Activated CD4-positive, alpha-beta memory T cell treated with anti-CD3 and anti-CD28 coated beads for 36 hours (primary cell): ENCODE results near the gene SVEP1. TPM values are rescaled to one million over a fixed set of nuclear protein-coding genes. Genes with fewer than 3 reads are reported as not detected.

Experiments
- CTCF ChIA-PET: fragments of 350-600 bp; sonication (Branson Sonifier 250); formaldehyde crosslinking; loops from one replicate; lab custom pipeline; 2021; ENCODE audit warnings: antibody characterized with exemption, inconsistent platforms; lab: Charles Lee
- POLR2A ChIA-PET: fragments of 350-600 bp; sonication (Branson Sonifier 250); formaldehyde crosslinking; loops from one replicate; lab custom pipeline; 2021; ENCODE audit warnings: antibody characterized with exemption; lab: Charles Lee
- DNase-seq: peaks from one replicate; pipeline ENCODE4 v3.0.0-alpha.2; 2020
- H3K27ac Mint-ChIP-seq: one replicate; pipeline ENCODE4 v1.8.0; 2021; ENCODE audit warnings: mixed read lengths
- H3K27me3 Mint-ChIP-seq: one replicate; pipeline ENCODE4 v1.8.0; 2021; ENCODE audit warnings: mixed read lengths
- H3K36me3 Mint-ChIP-seq: one replicate; pipeline ENCODE4 v1.8.0; 2021; ENCODE audit warnings: mixed read lengths
- H3K4me1 Mint-ChIP-seq: one replicate; pipeline ENCODE4 v1.8.0; 2021; ENCODE audit warnings: low read depth, mixed read lengths
- H3K4me3 Mint-ChIP-seq: one replicate; pipeline ENCODE4 v1.8.0; 2021; ENCODE audit warnings: mild to moderate bottlenecking, mixed read lengths
- H3K9me3 Mint-ChIP-seq: one replicate; pipeline ENCODE4 v1.8.0; 2021; ENCODE audit warnings: mixed read lengths
- intact Hi-C: fragments of 100-400 bp; cut with micrococcal nuclease; formaldehyde crosslinking; loops from one replicate; pipeline ENCODE4 v1.15.1; 2023
- total RNA-seq, 2 experiments: library from RNA; stranded (reverse); gene quantifications; one replicate each; pipeline ENCODE4 v1.2.3, GENCODE V29; 2021

Gene SVEP1
- total RNA-seq, 2 experiments from 2014 or later: not detected

DNA sequence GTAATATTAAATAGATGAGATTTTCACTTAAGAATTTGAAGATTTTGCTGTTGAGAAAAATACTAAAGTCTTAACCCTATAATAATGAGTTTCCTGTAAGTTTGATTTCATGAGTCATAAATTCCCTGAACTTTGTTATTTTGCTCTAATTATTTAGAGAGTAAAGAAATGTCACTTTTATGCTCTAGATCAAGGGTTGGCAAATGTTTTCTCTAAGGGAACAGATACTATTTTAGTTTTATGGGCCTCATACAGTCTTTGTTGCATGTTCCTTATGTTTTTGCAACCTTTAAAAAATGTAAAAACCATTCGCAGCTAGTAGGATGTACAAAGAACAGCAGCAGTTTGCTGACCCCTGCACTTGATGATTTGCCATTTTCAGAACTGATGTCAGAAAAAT lies 241.4 kb downstream of the SVEP1 start:
- DNase-seq: no peak
- H3K4me3 Mint-ChIP-seq: no peak overlapping the region
- H3K36me3 Mint-ChIP-seq: no peaks in the 10 kb centered on the region
- H3K27ac Mint-ChIP-seq: no peak overlapping the region
- CTCF ChIA-PET: no interaction called here
- POLR2A ChIA-PET: no interaction called here
- intact Hi-C loops: no loop called here
- H3K9me3 Mint-ChIP-seq: no peaks in the 10 kb centered on the region
- H3K4me1 Mint-ChIP-seq: no peaks in the 10 kb centered on the region
- peaks cover 2% of the 10 kb centered on the region for H3K27me3 Mint-ChIP-seq

DNA sequence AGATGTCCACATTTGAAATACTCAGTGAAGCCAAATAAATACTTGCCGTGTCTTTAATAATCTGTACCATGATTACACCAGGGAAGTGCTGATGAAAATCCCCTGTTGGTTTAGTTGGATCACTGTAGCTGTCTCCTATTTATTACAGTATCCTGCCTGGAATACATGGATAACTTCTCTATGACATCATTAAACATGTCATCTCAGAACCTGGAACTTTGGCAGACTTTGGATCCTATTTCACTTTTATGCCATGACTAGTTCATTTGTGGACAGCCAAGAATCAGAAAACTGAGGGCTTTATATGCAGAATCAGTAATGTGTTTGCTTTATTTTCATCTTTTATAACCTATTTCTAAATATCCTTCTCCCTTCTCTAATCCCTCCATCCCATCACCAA lies 241.8 kb downstream of the SVEP1 start, which contains the start of gene TXNDC8:
TSS of gene TXNDC8 (minus strand) at position 137 of the 400 bp plus-strand sequence.
- Mint-ChIP-seq H3K4me1 (no peaks in the 10 kb centered on the region), H3K27me3 (peaks cover 2% of the 10 kb centered on the region), H3K4me3 (no peak within 1 kb of the TSS), H3K27ac (no peak within 1 kb of the TSS), H3K9me3 (no peaks in the 10 kb centered on the region), H3K36me3 (no peaks in the 10 kb centered on the region)
- CTCF ChIA-PET: no interaction called here
- no peak for DNase-seq
- intact Hi-C loops: no loop called here
- POLR2A ChIA-PET: no interaction called here

DNA sequence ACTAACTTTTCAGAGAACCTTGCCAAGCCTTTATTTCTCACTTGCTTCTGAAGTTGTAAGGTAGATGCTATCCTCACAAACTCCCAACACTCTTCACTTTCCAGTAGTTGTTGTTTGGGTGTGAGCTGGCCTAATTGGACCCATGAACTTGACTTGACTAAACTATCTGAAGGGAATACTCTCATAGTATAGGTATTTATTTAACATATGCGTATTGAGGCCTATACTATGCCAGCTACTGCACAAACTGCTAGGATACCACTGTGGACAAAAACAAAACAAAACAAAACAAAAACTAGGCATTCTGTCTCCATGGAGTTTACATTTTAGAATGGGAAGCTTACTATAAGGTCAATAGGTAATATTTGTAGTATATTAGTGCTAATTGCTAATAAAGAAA lies 243.2 kb downstream of the SVEP1 start:
- ChIA-PET CTCF (no interaction called here), POLR2A (no interaction called here)
- no peaks in the 10 kb centered on the region for H3K36me3 Mint-ChIP-seq
- intact Hi-C loops: no loop called here
- H3K27ac Mint-ChIP-seq: no peak overlapping the region
- H3K27me3 Mint-ChIP-seq: peaks cover 2% of the 10 kb centered on the region
- H3K4me1 Mint-ChIP-seq: no peaks in the 10 kb centered on the region
- H3K4me3 Mint-ChIP-seq: no peak overlapping the region
- H3K9me3 Mint-ChIP-seq: no peaks in the 10 kb centered on the region
- no peak for DNase-seq

DNA sequence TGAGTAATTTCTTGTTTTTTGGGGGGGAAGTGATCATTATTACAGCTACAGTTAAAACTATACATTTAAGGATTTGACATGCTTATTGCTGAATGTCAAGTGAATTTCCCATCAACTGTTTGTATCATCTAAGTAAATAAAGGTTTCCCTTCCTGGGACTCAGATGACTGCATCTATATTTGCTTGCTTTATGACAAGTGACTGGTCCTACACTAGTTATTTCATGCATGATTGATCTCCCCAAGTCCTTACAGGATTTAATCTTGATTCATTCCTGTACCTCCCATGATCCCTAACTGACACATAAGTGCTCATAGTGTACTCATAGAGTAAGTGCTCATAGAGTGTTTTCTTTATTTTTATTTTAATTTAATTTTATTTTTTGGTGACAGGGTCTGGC lies 244.7 kb downstream of the SVEP1 start:
- Mint-ChIP-seq H3K4me1 (no peaks in the 10 kb centered on the region), H3K9me3 (no peaks in the 10 kb centered on the region), H3K27me3 (peaks cover 6% of the 10 kb centered on the region), H3K27ac (no peak overlapping the region), H3K4me3 (no peak overlapping the region), H3K36me3 (no peaks in the 10 kb centered on the region)
- intact Hi-C loops: no loop called here
- ChIA-PET POLR2A (no interaction called here), CTCF (no interaction called here)
- DNase-seq: no peak

DNA sequence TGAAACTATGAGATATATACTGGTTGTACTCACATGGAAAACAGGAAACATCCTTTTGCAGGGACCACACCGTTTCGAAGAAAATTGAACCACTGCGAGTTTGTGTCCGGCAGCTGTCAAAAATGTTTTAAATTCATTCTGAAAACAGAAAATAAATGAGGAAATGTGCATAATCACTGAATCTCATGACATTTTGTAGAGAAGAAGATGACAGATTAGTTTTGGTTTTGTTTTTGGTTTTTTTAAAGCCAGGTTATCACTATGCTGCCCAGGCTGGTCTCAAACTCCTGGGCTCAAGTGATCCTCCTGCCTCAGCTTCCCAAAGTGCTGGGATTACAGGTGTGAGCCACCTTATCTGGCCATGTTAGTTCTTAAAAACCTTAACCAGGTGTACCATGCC lies 245.4 kb downstream of the SVEP1 start:
- Mint-ChIP-seq H3K27me3 (peaks cover 7% of the 10 kb centered on the region), H3K4me1 (no peaks in the 10 kb centered on the region), H3K4me3 (no peak overlapping the region), H3K27ac (no peak overlapping the region), H3K9me3 (no peaks in the 10 kb centered on the region), H3K36me3 (no peaks in the 10 kb centered on the region)
- intact Hi-C loops: no loop called here
- DNase-seq: no peak
- CTCF ChIA-PET: no interaction called here
- POLR2A ChIA-PET: no interaction called here

DNA sequence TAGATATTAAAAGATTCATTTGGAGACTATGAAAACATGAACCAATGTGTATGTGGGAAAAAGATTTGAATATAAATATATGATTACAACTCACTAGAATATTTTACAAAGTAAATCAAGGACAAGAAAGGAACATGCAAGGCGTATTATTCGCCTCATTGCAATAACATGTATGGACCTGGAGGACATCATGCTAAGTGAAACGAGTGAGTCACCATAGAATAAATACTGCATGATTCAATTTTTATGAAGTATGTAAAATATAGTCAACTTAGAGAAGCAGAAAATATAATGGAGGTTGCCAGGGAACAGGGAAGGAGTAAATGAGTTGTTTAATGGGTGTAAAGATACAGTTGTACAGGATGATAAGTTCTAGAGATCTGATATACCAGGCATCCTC lies 246.8 kb downstream of the SVEP1 start:
- H3K27me3 Mint-ChIP-seq: peaks cover 7% of the 10 kb centered on the region
- H3K4me1 Mint-ChIP-seq: no peaks in the 10 kb centered on the region
- ChIA-PET POLR2A (no interaction called here), CTCF (no interaction called here)
- H3K9me3 Mint-ChIP-seq: no peaks in the 10 kb centered on the region
- no peak overlapping the region for H3K27ac Mint-ChIP-seq
- no peaks in the 10 kb centered on the region for H3K36me3 Mint-ChIP-seq
- H3K4me3 Mint-ChIP-seq: no peak overlapping the region
- intact Hi-C loops: no loop called here
- DNase-seq: no peak

DNA sequence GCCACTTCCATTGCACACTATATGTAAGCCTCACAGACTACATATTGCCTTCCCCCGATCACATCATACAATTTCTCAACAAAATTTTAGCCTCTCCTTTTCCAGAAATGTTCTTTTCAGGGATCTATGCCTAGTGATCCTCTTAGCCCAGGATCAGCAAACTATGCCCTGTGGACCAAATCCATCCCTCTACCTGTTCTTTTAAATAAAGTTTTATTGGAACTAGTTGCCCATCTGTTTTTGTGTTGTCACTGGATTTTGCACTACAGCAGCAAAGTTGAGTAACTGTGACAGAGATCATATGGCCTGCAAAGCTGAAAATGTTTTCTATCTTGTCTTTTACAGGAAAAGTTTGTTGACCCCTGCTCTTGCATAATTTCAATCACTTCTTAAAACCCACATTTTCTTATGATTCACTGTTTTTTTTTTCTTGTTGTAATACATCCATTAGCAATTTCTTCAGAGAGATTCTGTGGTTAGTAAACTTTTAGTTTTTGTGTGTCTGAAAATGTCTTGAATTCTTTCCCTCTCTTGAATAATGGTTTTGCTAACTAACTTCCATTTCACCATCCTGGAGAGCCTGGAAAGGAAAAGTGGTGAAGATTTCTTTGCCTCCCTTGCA lies 248.9 kb downstream of the SVEP1 start:
- ChIA-PET CTCF (no interaction called here), POLR2A (no interaction called here)
- H3K4me1 Mint-ChIP-seq: no peaks in the 10 kb centered on the region

DNA sequence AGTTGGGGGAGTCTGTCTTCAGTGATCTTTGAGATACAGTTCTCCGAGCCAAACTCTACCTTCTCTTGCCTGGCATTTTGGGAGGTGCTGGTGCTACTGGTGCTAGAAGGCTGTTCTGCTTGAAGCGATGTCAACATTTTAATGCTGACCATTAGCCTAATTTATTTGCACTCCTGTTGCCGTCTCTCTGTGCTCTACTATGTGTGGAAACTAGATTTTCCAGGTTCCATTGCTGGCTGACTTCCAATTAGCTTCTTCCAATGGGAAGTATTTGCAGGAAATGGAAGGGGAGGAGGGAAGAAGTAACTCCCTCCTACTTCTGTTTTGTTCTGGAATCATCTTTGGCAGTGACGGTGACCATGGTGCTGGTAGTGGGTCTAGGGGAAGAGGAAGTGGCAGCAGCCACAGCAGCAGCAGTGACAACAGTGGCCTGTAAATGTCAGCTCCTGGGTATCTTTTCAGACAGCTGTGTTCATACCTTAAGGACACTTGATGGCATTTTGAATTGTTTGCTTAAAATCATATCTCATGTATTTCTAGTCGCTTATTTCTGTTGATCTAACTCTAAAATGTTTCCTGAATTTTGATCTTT lies 249.8 kb downstream of the SVEP1 start:
- no peak for DNase-seq
- H3K4me3 Mint-ChIP-seq: no peak overlapping the region
- no peaks in the 10 kb centered on the region for H3K9me3 Mint-ChIP-seq
- CTCF ChIA-PET: no interaction called here
- no peak overlapping the region for H3K27ac Mint-ChIP-seq
- POLR2A ChIA-PET: no interaction called here
- intact Hi-C loops: no loop called here
- H3K27me3 Mint-ChIP-seq: peaks cover 7% of the 10 kb centered on the region
- H3K4me1 Mint-ChIP-seq: no peaks in the 10 kb centered on the region
- no peaks in the 10 kb centered on the region for H3K36me3 Mint-ChIP-seq

More for the DNA sequence above, 248.9 kb downstream of the SVEP1 start:
- Mint-ChIP-seq H3K9me3 (no peaks in the 10 kb centered on the region), H3K27me3 (peaks cover 7% of the 10 kb centered on the region), H3K4me3 (no peak overlapping the region), H3K27ac (no peak overlapping the region), H3K36me3 (no peaks in the 10 kb centered on the region)
- DNase-seq: no peak
- intact Hi-C loops: no loop called here

DNA sequence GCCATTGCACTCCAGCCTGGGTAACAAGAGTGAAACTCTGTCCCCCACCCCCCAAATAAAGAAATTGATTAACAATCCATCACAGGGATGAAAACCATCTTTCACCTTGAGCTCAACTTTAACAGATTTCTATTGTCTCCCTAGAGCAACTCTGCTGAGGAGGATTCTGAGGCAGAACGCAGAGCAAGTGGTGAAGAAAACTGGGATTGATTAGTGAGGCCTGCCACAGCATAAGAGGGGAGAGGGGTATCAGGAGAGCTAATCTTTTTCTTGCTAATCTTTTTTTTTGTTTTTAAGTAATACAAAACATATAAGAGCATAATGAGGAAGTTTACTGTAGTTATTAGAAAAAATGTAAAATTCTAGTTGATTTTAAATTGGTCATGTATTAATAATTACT lies 250.8 kb downstream of the SVEP1 start:
- Mint-ChIP-seq H3K27ac (no peak overlapping the region), H3K27me3 (peaks cover 5% of the 10 kb centered on the region), H3K4me1 (no peaks in the 10 kb centered on the region), H3K4me3 (no peak overlapping the region), H3K9me3 (no peaks in the 10 kb centered on the region), H3K36me3 (no peaks in the 10 kb centered on the region)
- CTCF ChIA-PET: interaction anchor here (0.7 kb wide), 1 partner anchor 436 kb away, joined by 3 read pairs; no protein-coding TSS in a partner anchor
- intact Hi-C loops: no loop called here
- no peak for DNase-seq
- POLR2A ChIA-PET: no interaction called here

DNA sequence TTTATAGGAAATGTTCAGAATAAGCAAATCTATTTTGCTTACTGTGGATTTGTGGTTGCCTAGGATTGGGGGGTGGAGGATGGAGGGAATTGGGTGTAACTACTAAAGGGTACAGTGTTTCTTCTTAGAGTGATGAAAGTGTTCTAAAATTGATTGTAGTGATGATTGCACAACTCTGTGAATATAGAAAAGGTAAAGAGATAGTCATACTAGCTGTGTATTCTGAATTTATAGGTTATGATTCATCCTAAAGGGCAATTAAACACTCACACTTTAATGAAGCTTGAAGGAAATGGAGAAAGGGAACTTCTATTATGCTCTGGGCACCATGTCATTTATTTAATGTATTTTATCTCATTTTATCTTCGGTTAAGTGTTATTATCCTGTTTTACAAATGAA lies 251.8 kb downstream of the SVEP1 start:
- Mint-ChIP-seq H3K9me3 (no peaks in the 10 kb centered on the region), H3K4me1 (no peaks in the 10 kb centered on the region), H3K36me3 (no peaks in the 10 kb centered on the region), H3K4me3 (no peak overlapping the region), H3K27me3 (peaks cover 5% of the 10 kb centered on the region), H3K27ac (no peak overlapping the region)
- DNase-seq: no peak
- ChIA-PET CTCF (no interaction called here), POLR2A (no interaction called here)
- intact Hi-C loops: no loop called here

DNA sequence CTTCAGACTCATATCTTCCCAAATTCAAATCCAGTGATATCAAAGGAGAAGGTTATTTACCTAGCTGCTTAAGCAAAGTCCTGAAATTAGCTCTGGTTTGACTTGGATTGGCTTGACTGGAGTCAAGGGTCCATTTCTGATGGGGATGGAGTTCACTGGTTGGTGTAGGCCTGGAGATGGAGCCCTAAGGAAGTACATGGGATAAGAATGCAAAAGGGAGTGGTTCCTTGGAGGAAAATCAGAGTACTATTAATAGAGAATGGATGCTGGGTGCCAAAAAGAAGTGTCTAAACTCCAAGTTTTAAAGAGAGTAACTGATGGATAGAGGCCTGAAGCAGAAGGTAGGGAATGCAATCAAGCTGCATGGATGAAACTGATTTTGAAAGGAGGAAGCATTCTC lies 255.7 kb downstream of the SVEP1 start:
- Mint-ChIP-seq H3K9me3 (no peaks in the 10 kb centered on the region), H3K4me3 (no peak overlapping the region), H3K27me3 (peaks cover 2% of the 10 kb centered on the region), H3K36me3 (no peaks in the 10 kb centered on the region), H3K27ac (no peak overlapping the region), H3K4me1 (no peaks in the 10 kb centered on the region)
- DNase-seq: no peak
- intact Hi-C loops: no loop called here
- POLR2A ChIA-PET: no interaction called here
- CTCF ChIA-PET: no interaction called here

DNA sequence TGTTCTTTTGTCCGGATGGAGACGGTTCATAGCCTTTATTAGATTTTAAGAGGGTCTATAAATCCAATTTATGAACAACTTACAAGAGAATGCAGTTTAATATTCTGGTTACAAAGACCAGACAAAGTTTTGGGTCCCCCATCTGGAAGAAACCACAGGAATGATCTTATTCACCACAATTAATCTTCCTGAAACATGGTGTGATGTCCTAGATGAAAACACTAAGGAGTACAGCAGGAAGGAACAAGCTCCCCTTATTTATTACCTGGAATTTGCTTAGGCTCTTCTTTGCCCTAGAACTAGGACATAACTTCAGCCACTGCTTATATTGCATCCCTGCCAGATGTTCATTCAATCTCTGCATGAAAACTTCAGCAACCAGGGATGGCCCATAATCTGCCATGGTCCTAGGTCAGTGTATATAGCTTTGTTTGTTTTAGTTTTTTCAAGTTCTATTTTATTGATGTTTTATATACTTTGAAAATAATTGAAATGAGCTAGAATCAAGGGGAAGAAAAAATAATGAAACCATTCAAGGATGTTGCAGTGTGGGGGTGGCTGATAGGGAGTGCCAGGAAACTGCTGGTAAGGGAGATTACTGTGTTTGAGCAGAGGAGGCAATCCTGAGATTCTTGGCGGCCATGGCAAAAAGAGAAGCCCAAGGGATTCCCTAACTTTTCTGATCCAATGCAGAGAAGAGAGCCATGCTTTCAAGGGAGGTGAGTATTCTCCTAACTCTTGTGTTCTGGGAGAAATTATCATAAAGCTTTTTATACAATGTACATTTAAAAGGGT lies 258.7 kb downstream of the SVEP1 start:
- no peak overlapping the region for H3K27ac Mint-ChIP-seq
- intact Hi-C loops: no loop called here
- ChIA-PET POLR2A (no interaction called here), CTCF (no interaction called here)
- DNase-seq: no peak
- H3K4me1 Mint-ChIP-seq: peaks cover 11% of the 10 kb centered on the region
- H3K27me3 Mint-ChIP-seq: peaks cover 2% of the 10 kb centered on the region
- H3K36me3 Mint-ChIP-seq: no peaks in the 10 kb centered on the region
- no peaks in the 10 kb centered on the region for H3K9me3 Mint-ChIP-seq
- no peak overlapping the region for H3K4me3 Mint-ChIP-seq
